ENCODE measurements around the gene SSBP2.
"Not testable (repeated sequence)": the region's sequence is repeated elsewhere in the genome, so short reads cannot be mapped to it uniquely, and the experiment has no call there.

SSBP2 gene

GRCh38 chr5:81642210-81642609, 108.7 kb downstream of the SSBP2 start:
- Histone ChIP-seq H3K36me3 (ENCODE audit: control insufficient read depth, insufficient read depth, low read length) (no peaks in the 10 kb centered on the region), H3K9me3 (ENCODE audit: control insufficient read depth, low read length) (no peaks in the 10 kb centered on the region), H3K4me3 (ENCODE audit: insufficient read depth, low read depth, low read length) (no peak overlapping the region), H3K4me1 (ENCODE audit: control insufficient read depth, insufficient read depth, low read length) (no peaks in the 10 kb centered on the region), H3K27ac (ENCODE audit: insufficient read depth, low read depth, low read length, poor library complexity, severe bottlenecking) (no peak overlapping the region), H3K27me3 (ENCODE audit: control insufficient read depth, insufficient read depth, low read length, poor library complexity, severe bottlenecking) (no peaks in the 10 kb centered on the region)

DNA sequence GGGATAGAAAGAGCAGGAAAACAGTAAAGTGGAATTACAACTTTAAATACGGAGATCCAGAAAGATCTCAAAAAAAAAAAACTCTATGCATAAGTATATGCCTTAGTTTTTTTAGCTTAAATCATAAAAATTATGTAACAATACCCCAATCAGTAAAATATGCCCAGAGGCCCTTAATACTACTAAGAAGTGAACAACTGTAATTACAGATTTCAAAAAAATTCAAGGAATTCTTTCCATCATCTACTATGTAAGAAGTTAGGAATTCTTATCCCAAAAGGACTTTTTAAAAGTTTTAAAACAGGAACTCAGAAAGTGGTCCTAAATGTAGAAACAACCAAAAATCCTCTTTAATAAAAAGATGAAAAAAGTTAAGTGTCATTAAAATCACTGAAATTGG, 111.3 kb downstream of the SSBP2 start:
- no CpG with 5 or more reads among the region's 1 CpG for WGBS, 2 experiments
- H3K4me3 ChIP-seq (ENCODE audit: insufficient read depth, low read depth, low read length) = no peak overlapping the region
- H3K27ac ChIP-seq (ENCODE audit: insufficient read depth, low read depth, low read length, poor library complexity, severe bottlenecking) = no peak overlapping the region
- H3K36me3 ChIP-seq (ENCODE audit: control insufficient read depth, insufficient read depth, low read length) = peaks cover 4% of the 10 kb centered on the region
- H3K9me3 ChIP-seq (ENCODE audit: control insufficient read depth, low read length) = no peaks in the 10 kb centered on the region
- H3K4me1 ChIP-seq (ENCODE audit: control insufficient read depth, insufficient read depth, low read length) = no peaks in the 10 kb centered on the region
- no peaks in the 10 kb centered on the region for H3K27me3 ChIP-seq (ENCODE audit: control insufficient read depth, insufficient read depth, low read length, poor library complexity, severe bottlenecking)

DNA sequence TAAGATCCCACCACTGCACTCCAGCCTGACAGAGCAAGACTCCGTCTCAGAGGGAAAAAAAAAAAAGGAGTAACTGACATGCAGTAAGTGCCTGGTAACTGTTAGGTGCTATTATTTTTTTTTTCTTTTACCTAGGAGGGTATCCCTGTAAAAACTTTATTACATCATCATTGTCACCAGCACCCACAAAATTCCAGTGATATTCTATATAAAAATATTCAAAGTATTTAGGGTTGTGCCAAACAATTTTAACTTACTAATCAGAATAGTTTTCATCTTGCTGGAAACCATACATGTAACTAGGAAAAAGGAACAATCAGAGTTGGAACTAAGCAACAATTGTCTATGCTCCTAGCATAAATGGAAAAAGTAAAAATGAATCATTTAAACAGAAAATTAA, 112.4 kb downstream of the SSBP2 start:
- Histone ChIP-seq H3K4me3 (ENCODE audit: insufficient read depth, low read depth, low read length) (no peak overlapping the region), H3K27ac (ENCODE audit: insufficient read depth, low read depth, low read length, poor library complexity, severe bottlenecking) (no peak overlapping the region), H3K9me3 (ENCODE audit: control insufficient read depth, low read length) (no peaks in the 10 kb centered on the region), H3K4me1 (ENCODE audit: control insufficient read depth, insufficient read depth, low read length) (no peaks in the 10 kb centered on the region), H3K36me3 (ENCODE audit: control insufficient read depth, insufficient read depth, low read length) (peaks cover 4% of the 10 kb centered on the region), H3K27me3 (ENCODE audit: control insufficient read depth, insufficient read depth, low read length, poor library complexity, severe bottlenecking) (no peaks in the 10 kb centered on the region)
- WGBS, 2 experiments = 80 to 91% methylated on average over 1 of the region's 1 CpG

DNA sequence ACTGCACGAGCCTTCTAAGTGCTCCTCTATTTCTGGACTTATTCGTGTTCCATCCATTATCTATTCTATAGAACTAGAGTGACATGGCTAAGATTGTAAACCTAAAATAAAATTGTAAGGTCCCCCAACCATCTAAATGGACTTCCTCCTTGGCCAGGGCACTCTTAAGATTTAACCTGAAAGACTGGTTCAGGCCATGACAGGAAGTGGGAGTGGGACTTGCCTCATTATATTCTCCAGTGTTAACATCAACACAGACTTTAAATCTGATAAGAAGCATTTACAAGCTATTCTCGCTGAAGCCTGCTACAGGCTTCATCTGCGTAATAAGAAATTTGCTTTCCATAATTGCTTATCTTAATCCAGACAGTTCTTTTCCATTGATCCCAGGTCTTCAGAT, 117.0 kb downstream of the SSBP2 start:
- Histone ChIP-seq H3K4me1 (ENCODE audit: control insufficient read depth, insufficient read depth, low read length) (no peaks in the 10 kb centered on the region), H3K27ac (ENCODE audit: insufficient read depth, low read depth, low read length, poor library complexity, severe bottlenecking) (no peak overlapping the region), H3K4me3 (ENCODE audit: insufficient read depth, low read depth, low read length) (no peak overlapping the region), H3K36me3 (ENCODE audit: control insufficient read depth, insufficient read depth, low read length) (peaks cover 4% of the 10 kb centered on the region), H3K27me3 (ENCODE audit: control insufficient read depth, insufficient read depth, low read length, poor library complexity, severe bottlenecking) (no peaks in the 10 kb centered on the region), H3K9me3 (ENCODE audit: control insufficient read depth, low read length) (no peaks in the 10 kb centered on the region)
- 92 to 97% methylated on average over 4 of the region's 4 CpGs for WGBS, 2 experiments

- no peak overlapping the region for H3K4me3 ChIP-seq (ENCODE audit: insufficient read depth, low read depth, low read length)
- H3K9me3 ChIP-seq (ENCODE audit: control insufficient read depth, low read length) = no peaks in the 10 kb centered on the region
- WGBS, 2 experiments = 89 to 93% methylated on average over 3 of the region's 3 CpGs
- no peaks in the 10 kb centered on the region for H3K4me1 ChIP-seq (ENCODE audit: control insufficient read depth, insufficient read depth, low read length)
- H3K27me3 ChIP-seq (ENCODE audit: control insufficient read depth, insufficient read depth, low read length, poor library complexity, severe bottlenecking) = no peaks in the 10 kb centered on the region
- no peak overlapping the region for H3K27ac ChIP-seq (ENCODE audit: insufficient read depth, low read depth, low read length, poor library complexity, severe bottlenecking)
- H3K36me3 ChIP-seq (ENCODE audit: control insufficient read depth, insufficient read depth, low read length) = peaks cover 4% of the 10 kb centered on the region
Observed at GRCh38 chr5:81633471-81633870, 117.4 kb downstream of the SSBP2 start.

- Histone ChIP-seq H3K4me1 (ENCODE audit: control insufficient read depth, insufficient read depth, low read length) (no peaks in the 10 kb centered on the region), H3K4me3 (ENCODE audit: insufficient read depth, low read depth, low read length) (no peak overlapping the region), H3K27me3 (ENCODE audit: control insufficient read depth, insufficient read depth, low read length, poor library complexity, severe bottlenecking) (no peaks in the 10 kb centered on the region), H3K27ac (ENCODE audit: insufficient read depth, low read depth, low read length, poor library complexity, severe bottlenecking) (no peak overlapping the region), H3K9me3 (ENCODE audit: control insufficient read depth, low read length) (no peaks in the 10 kb centered on the region), H3K36me3 (ENCODE audit: control insufficient read depth, insufficient read depth, low read length) (peaks cover 4% of the 10 kb centered on the region)
Observed at GRCh38 chr5:81632679-81633078, 118.2 kb downstream of the SSBP2 start.

GRCh38 chr5:81631621-81632020, 119.3 kb downstream of the SSBP2 start:
- H3K4me3 ChIP-seq (ENCODE audit: insufficient read depth, low read depth, low read length) = no peak overlapping the region
- WGBS, 2 experiments = no CpG with 5 or more reads among the region's 1 CpG
- H3K27me3 ChIP-seq (ENCODE audit: control insufficient read depth, insufficient read depth, low read length, poor library complexity, severe bottlenecking) = no peaks in the 10 kb centered on the region
- no peaks in the 10 kb centered on the region for H3K9me3 ChIP-seq (ENCODE audit: control insufficient read depth, low read length)
- peaks cover 4% of the 10 kb centered on the region for H3K36me3 ChIP-seq (ENCODE audit: control insufficient read depth, insufficient read depth, low read length)
- no peak overlapping the region for H3K27ac ChIP-seq (ENCODE audit: insufficient read depth, low read depth, low read length, poor library complexity, severe bottlenecking)
- H3K4me1 ChIP-seq (ENCODE audit: control insufficient read depth, insufficient read depth, low read length) = no peaks in the 10 kb centered on the region

DNA sequence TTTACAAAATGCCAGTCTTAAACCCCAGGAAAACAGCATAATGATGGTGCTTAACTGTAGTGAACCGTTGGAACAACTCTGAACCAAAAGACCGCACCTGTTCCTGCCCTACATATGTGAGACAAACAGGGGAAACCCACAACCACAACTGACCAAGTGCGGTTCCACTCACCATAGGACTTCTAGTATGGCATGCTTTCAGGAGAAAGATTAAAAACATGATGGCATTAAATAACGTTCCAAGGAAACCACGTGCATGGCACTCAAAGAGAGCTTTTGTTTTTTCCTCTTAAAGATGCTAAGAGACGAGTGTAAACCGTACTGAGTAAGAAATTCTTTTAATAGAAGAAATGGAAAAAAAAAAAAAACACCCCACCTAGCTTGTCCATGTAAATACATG, 119.8 kb downstream of the SSBP2 start:
- Histone ChIP-seq H3K4me1 (ENCODE audit: control insufficient read depth, insufficient read depth, low read length) (no peaks in the 10 kb centered on the region), H3K36me3 (ENCODE audit: control insufficient read depth, insufficient read depth, low read length) (peaks cover 4% of the 10 kb centered on the region), H3K9me3 (ENCODE audit: control insufficient read depth, low read length) (no peaks in the 10 kb centered on the region), H3K27ac (ENCODE audit: insufficient read depth, low read depth, low read length, poor library complexity, severe bottlenecking) (no peak overlapping the region), H3K27me3 (ENCODE audit: control insufficient read depth, insufficient read depth, low read length, poor library complexity, severe bottlenecking) (no peaks in the 10 kb centered on the region), H3K4me3 (ENCODE audit: insufficient read depth, low read depth, low read length) (no peak overlapping the region)
- WGBS, 2 experiments = 93 to 97% methylated on average over 5 to 7 of the region's 7 CpGs

- Histone ChIP-seq H3K4me1 (ENCODE audit: control insufficient read depth, insufficient read depth, low read length) (no peaks in the 10 kb centered on the region), H3K9me3 (ENCODE audit: control insufficient read depth, low read length) (no peaks in the 10 kb centered on the region), H3K27me3 (ENCODE audit: control insufficient read depth, insufficient read depth, low read length, poor library complexity, severe bottlenecking) (no peaks in the 10 kb centered on the region), H3K27ac (ENCODE audit: insufficient read depth, low read depth, low read length, poor library complexity, severe bottlenecking) (no peak overlapping the region), H3K36me3 (ENCODE audit: control insufficient read depth, insufficient read depth, low read length) (peaks cover 4% of the 10 kb centered on the region), H3K4me3 (ENCODE audit: insufficient read depth, low read depth, low read length) (no peak overlapping the region)
- WGBS, 2 experiments = 98 to 100% methylated on average over 2 of the region's 2 CpGs
Observed at GRCh38 chr5:81630684-81631083, 120.2 kb downstream of the SSBP2 start.

GRCh38 chr5:81629986-81630385, 120.9 kb downstream of the SSBP2 start:
- Histone ChIP-seq H3K4me3 (ENCODE audit: insufficient read depth, low read depth, low read length) (no peak overlapping the region), H3K4me1 (ENCODE audit: control insufficient read depth, insufficient read depth, low read length) (no peaks in the 10 kb centered on the region), H3K27ac (ENCODE audit: insufficient read depth, low read depth, low read length, poor library complexity, severe bottlenecking) (no peak overlapping the region), H3K36me3 (ENCODE audit: control insufficient read depth, insufficient read depth, low read length) (peaks cover 2% of the 10 kb centered on the region), H3K27me3 (ENCODE audit: control insufficient read depth, insufficient read depth, low read length, poor library complexity, severe bottlenecking) (no peaks in the 10 kb centered on the region), H3K9me3 (ENCODE audit: control insufficient read depth, low read length) (no peaks in the 10 kb centered on the region)
- 98 to 100% methylated on average over 1 of the region's 1 CpG for WGBS, 2 experiments

GRCh38 chr5:81628061-81628460, 122.8 kb downstream of the SSBP2 start:
- H3K9me3 ChIP-seq (ENCODE audit: control insufficient read depth, low read length); H3K36me3 ChIP-seq (ENCODE audit: control insufficient read depth, insufficient read depth, low read length); H3K27ac ChIP-seq (ENCODE audit: insufficient read depth, low read depth, low read length, poor library complexity, severe bottlenecking); H3K4me1 ChIP-seq (ENCODE audit: control insufficient read depth, insufficient read depth, low read length); H3K4me3 ChIP-seq (ENCODE audit: insufficient read depth, low read depth, low read length); H3K27me3 ChIP-seq (ENCODE audit: control insufficient read depth, insufficient read depth, low read length, poor library complexity, severe bottlenecking): not testable (repeated sequence)
- WGBS, 2 experiments = 86 to 93% methylated on average over 2 to 4 of the region's 4 CpGs
